Fibroblast of pulmonary artery (primary cell): ENCODE data around the gene STPG3.

Experiments
- DNase-seq: peaks from one replicate; pipeline ENCODE4 v3.0.0-alpha.2; 2010; ENCODE audit warnings: low read depth
- H3K4me3 ChIP-seq: replicated peaks from 2 replicates; pipeline ENCODE4 v1.5.1; 2011; ENCODE audit warnings: low read depth, mild to moderate bottlenecking, control low read depth, low read length, moderate library complexity
- TF ChIP-seq, protein P1 (sequence below): IDR thresholded peaks from 2 replicates; pipeline ENCODE4 v1.5.1; 2011; ENCODE audit warnings: mild to moderate bottlenecking, control low read depth, low read length, inconsistent platforms; ENCODE audit errors: missing control alignments

Gene STPG3

DNA sequence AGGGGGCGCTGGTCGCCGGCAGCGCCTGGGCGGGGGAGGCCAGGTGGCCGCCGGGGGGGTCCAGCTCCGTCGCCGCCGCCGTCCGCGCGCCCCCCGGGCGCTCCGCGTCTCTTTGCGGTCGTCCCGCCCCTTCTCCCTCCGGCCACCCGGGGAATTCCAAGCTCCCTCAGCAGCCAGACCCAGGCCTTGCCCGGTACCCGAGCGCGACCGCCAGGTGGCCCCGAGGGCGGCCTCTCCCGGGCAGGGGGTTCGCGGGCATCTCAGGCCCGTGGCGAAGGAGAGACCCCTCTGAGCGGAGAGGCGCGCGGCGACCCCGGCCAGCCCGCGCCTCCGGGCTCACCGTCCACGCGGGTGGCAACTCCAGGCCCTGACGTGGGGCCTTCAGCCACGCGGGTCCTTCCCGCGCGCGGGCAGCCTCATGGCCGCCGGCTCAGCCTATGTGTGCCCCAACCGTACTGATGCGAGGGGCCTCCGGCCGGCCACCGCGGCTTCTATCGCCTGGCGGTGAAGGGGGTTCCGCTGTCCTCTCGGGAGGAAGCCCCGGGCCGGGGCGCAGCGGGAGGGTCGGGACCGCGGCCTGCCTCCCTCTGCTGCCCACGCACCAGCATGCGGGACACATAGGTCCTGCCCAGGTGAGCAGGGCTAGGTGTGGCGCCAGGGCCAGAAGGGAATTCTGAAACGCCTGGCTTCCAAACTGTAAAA lies 51.5 kb downstream of the STPG3 start:
- DNase-seq: no peak
- H3K4me3 ChIP-seq: peak overlapping the region; percentile 43
- TF ChIP-seq, protein P1, sequence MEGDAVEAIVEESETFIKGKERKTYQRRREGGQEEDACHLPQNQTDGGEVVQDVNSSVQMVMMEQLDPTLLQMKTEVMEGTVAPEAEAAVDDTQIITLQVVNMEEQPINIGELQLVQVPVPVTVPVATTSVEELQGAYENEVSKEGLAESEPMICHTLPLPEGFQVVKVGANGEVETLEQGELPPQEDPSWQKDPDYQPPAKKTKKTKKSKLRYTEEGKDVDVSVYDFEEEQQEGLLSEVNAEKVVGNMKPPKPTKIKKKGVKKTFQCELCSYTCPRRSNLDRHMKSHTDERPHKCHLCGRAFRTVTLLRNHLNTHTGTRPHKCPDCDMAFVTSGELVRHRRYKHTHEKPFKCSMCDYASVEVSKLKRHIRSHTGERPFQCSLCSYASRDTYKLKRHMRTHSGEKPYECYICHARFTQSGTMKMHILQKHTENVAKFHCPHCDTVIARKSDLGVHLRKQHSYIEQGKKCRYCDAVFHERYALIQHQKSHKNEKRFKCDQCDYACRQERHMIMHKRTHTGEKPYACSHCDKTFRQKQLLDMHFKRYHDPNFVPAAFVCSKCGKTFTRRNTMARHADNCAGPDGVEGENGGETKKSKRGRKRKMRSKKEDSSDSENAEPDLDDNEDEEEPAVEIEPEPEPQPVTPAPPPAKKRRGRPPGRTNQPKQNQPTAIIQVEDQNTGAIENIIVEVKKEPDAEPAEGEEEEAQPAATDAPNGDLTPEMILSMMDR: peak; percentile 37
